HFF-Myc (cell line): ENCODE results near the gene RNF150.

ENCODE experiments used
- DNase-seq: peaks from one replicate; pipeline ENCODE4 v3.0.0-alpha.2; 2011; ENCODE audit warnings: low read depth; ENCODE audit errors: extremely low read depth
- H3K4me3 ChIP-seq: replicated peaks from 2 replicates; pipeline ENCODE4 v1.5.1; 2011; ENCODE audit warnings: low read depth, mild to moderate bottlenecking, control low read depth, low read length
- CTCF ChIP-seq: IDR thresholded peaks from 2 replicates; pipeline ENCODE4 v1.5.1; 2012; ENCODE audit warnings: mild to moderate bottlenecking, low read depth, low read length, control low read depth; ENCODE audit errors: missing control alignments

Gene RNF150

GRCh38 chr4:141009931-141010330 lies 123.3 kb downstream of the RNF150 start:
- TF ChIP-seq CTCF, result no peak
- no peak for DNase-seq
- H3K4me3 ChIP-seq, result no peak overlapping the region

- TF ChIP-seq CTCF, result no peak
- H3K4me3 ChIP-seq, result no peak overlapping the region
- no peak for DNase-seq
Measured at GRCh38 chr4:141009129-141009528, 124.1 kb downstream of the RNF150 start.

- H3K4me3 ChIP-seq, result no peak overlapping the region
- no peak for TF ChIP-seq CTCF
- DNase-seq, result no peak
Measured at GRCh38 chr4:141006242-141006802, 126.9 kb downstream of the RNF150 start.

- H3K4me3 ChIP-seq, result no peak overlapping the region
- no peak for DNase-seq
- no peak for TF ChIP-seq CTCF
Measured at GRCh38 chr4:141004823-141005222, 128.4 kb downstream of the RNF150 start.

GRCh38 chr4:141003193-141003592 lies 130.1 kb downstream of the RNF150 start:
- TF ChIP-seq CTCF, result no peak
- DNase-seq, result no peak
- no peak overlapping the region for H3K4me3 ChIP-seq

- no peak overlapping the region for H3K4me3 ChIP-seq
- no peak for TF ChIP-seq CTCF
- no peak for DNase-seq
Measured at GRCh38 chr4:141002323-141002805, 130.9 kb downstream of the RNF150 start.

GRCh38 chr4:140996766-140997165 lies 136.5 kb downstream of the RNF150 start:
- DNase-seq, result no peak
- TF ChIP-seq CTCF, result no peak

More at GRCh38 chr4:140996766-140997165, 136.5 kb downstream of the RNF150 start:
- no peak overlapping the region for H3K4me3 ChIP-seq
